Measurements from ENCODE around the gene FOXE1.

Gene FOXE1

GRCh38 chr9:97853056-97853843 is at the start of gene FOXE1:
Gene FOXE1 (plus strand): TSS chr9:97853226. CDS start chr9:97853915, 689 bp downstream.
- no peak for DNase-seq (ENCODE audit: low spot score)

- no peak for DNase-seq (ENCODE audit: low spot score)
Measured at GRCh38 chr9:97804059-97804365, 49.0 kb upstream of the FOXE1 start.

DNA sequence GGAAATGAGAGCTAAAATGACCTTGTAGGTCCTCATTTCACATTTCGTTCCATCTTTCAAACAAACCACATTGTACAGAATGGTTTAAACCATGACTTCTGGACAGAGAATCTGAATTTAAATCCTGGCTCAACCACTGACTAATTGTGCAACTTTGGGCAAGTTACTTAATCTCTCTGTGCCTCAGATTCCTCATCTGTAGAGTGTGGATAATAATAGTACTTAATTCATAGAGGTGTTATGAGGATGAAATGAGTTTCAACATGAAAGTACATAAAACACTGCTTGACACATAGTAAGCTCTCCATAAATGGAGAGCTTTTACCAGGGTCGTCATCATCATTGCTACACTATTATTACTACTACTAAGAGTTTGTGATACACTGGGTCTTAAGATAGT is 46.3 kb upstream of the FOXE1 start:
- no peak for DNase-seq (ENCODE audit: low spot score)

- no peak for DNase-seq (ENCODE audit: low spot score)
Measured at GRCh38 chr9:97807681-97808080, 45.3 kb upstream of the FOXE1 start.

- no peak for DNase-seq (ENCODE audit: low spot score)
Measured at GRCh38 chr9:97808415-97808814, 44.6 kb upstream of the FOXE1 start.

DNA sequence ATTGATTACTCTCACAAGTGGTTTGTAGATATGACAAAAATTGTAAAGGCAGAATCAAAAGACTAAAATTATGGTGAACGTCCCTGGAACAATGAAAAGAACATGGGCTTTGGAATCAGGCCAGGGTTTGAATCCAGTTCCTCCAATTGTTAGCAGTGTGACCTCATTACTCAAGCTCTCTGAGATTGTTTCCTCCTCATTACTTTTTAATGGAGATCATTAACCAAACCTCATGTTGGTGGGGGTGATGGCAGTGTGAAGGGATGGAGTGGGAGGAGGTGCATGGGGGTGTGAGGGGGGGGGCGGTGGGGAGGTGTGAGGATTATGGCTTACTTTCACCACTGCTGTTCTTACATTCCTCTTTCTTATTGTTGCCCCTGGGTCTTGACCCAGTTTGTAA is 44.1 kb upstream of the FOXE1 start:
- DNase-seq (ENCODE audit: low spot score): no peak

GRCh38 chr9:97809666-97810344 is 43.2 kb upstream of the FOXE1 start:
- DNase-seq (ENCODE audit: low spot score): no peak

DNA sequence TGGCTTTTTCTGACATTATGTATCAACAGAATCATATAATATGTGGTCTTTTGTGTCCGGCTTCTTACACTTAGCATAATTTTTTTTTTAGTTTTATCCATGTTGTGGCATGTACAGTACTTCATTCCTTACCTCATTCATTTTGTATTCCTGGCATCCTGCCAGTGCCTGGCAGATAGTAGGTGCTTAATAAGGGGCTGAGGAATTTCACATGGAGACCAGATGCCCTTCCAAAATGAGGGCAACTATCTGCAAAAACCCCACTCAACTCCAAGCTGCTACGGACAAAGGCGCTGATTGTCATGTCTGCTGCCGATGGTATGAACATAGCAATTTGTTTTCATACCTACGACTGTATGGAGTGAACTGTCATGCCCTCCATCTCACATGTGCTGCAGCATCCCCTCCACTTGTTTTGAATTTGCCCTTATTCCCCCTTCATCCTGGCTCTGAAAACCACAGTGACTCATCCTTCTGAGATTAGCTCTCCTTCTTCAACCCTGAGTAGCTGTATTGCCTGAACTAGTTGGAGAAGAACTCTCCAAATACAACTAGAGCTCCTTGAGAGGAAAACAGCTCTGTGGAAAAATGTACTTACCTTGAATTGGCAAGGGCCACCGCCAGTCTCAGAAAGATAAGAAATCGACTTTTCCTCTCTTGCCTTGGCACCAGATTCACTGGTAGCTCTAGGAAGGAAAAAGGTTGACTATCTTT is 41.3 kb upstream of the FOXE1 start:
- no peak for DNase-seq (ENCODE audit: low spot score)

DNA sequence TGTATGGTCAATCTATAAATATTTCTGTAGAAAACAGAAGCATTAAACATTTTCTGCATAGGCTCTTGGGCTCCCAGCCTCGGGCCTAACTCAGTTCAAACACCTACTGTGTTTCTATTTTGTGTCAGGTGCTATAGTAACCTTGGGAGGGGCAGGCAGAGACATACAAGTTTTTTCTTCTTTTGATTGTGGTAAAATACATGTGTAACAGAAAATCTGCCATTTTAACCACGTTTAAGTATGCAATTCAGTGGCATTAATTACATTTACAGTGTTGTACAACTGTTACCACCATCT is 40.8 kb upstream of the FOXE1 start:
- no peak for DNase-seq (ENCODE audit: low spot score)

- no peak for DNase-seq (ENCODE audit: low spot score)
Measured at GRCh38 chr9:97813072-97813471, 40.0 kb upstream of the FOXE1 start.

DNA sequence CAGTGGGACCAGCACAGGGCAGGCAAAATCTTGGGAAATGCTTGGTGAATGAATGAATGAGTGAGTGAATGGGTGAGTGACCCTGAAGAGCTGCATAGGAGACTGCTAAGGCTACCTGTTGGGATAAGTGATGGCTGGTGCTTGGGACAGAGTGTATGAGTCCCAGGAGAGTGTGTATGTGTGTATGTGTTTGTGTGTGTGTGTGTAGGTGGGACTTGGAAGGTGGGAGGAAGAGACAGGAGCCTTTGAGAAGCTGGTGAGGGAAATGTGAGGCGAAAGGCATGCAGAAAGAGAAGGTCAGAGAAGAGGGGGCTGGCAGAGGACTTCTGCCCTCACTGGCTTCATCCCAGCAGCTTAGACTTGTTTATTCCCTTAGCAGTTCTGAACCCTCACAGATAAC is 33.3 kb upstream of the FOXE1 start:
- DNase-seq (ENCODE audit: low spot score): no peak

GRCh38 chr9:97820373-97820772 is 32.7 kb upstream of the FOXE1 start:
- no peak for DNase-seq (ENCODE audit: low spot score)

GRCh38 chr9:97830884-97831829 is 21.9 kb upstream of the FOXE1 start:
- DNase-seq (ENCODE audit: low spot score): no peak

GRCh38 chr9:97831843-97832636 is 21.0 kb upstream of the FOXE1 start:
- DNase-seq (ENCODE audit: low spot score): no peak

GRCh38 chr9:97840521-97840920 is 12.5 kb upstream of the FOXE1 start:
- DNase-seq (ENCODE audit: low spot score): no peak

GRCh38 chr9:97842960-97843359 is 10.1 kb upstream of the FOXE1 start:
- DNase-seq (ENCODE audit: low spot score): no peak

DNA sequence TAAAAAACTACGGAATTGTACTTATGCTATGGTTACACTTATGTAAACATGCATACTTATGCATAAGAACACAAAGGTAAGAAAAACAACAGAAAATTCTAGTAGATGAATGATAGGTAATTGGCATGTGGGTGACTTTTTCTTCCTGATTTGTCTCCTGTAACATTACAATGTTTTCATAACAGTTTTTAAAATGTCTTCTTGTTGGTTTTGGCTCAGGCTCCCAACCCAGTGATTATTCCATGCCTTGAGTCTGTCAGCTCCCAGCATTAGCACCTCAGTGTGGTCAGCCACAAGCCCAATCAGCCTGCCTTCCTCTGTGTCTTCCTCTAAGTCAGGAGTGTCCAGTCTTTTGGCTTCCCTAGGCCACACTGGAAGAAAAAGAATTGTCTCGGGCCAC is 7.9 kb upstream of the FOXE1 start:
- no peak for DNase-seq (ENCODE audit: low spot score)

- no peak for DNase-seq (ENCODE audit: low spot score)
Measured at GRCh38 chr9:97845763-97846162, 7.3 kb upstream of the FOXE1 start.

DNA sequence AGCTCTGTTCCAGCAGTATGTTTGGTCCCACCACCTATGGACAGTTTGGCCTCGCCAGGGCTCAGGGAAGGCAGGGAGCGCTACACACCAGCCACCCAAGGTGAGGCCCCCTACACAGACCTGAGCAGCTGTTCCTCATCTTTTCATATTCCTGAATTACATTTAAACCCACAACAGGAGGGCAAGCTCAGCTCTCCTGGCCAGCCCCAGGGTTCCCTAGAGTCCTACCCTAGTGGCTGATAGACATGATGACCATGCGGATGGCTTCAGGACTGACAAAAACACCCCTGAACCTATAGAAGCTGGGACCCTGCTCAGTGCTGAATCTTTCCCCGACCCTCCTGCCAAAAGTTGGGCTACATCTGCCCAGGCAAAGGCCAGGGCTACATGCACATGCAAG is 6.7 kb upstream of the FOXE1 start:
- DNase-seq (ENCODE audit: low spot score): no peak

DNA sequence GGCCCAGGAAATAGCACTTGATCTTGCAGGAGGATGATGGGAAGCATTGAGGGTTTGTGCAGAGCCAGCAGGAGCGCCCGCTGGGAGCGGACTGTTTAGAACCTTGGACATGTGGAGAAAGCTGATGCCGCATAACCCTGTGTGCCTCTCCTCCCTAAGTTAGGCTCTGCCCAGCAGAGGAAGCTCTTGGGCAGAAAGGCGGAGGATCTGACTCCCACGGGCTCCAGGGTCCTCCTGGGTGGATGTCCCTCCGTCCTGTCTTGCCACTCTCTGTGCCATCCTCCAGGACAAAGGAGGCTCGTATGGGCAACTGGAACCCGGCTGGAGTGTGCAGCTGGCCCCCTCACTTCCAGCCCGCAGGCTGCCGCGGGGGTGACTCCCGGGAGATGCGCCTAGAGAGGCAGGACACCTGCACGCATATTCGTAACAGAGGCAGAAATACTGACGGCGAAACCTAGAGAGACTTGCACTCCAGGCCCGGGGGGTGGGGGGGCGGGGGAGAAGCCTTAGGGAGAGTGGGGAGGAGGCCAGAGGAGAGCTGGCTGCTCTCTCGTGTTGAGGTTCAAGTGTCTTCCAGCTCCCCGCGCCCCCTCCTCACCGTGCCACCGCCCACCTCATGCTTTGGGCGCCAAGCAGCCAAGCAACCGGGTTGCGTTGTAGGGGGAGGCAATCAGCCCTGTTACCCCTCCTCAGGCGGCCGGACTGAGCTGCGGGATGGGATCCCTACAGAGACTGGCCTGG is 5.4 kb upstream of the FOXE1 start:
- no peak for DNase-seq (ENCODE audit: low spot score)

GRCh38 chr9:97848215-97848479 is 4.9 kb upstream of the FOXE1 start:
- no peak for DNase-seq (ENCODE audit: low spot score)
